Stomach (tissue), 9 donors: ENCODE results near the gene NAV2. TPM values are rescaled to one million over a fixed set of nuclear protein-coding genes. Genes with fewer than 3 reads are reported as not detected.

Experiments used
- DNase-seq, 2 donors: peaks; one replicate each; pipeline versions ENCODE4 v3.0.0 to v3.0.0-alpha.2; 2013 to 2019
- H3K27ac ChIP-seq, 5 donors: fragments of 200-600 bp in 4 of 5; sonication (generic) in 4 of 5; one replicate each; pipeline ENCODE4 v1.5.1; 2013 to 2019; ENCODE audit warnings: mild to moderate bottlenecking in 1 of 5, moderate library complexity in 1 of 5
- H3K27me3 ChIP-seq, 3 donors: fragments of 200-600 bp; sonication (generic); one replicate each; pipeline ENCODE4 v1.5.1; 2017 to 2019; ENCODE audit warnings: mixed run types in 1 of 3
- H3K36me3 ChIP-seq, 4 donors: fragments of 200-600 bp; sonication (generic); 1 replicate in 3 of 4; 2 replicates in 1 of 4; pipeline ENCODE4 v1.5.1; 2016 to 2019
- H3K4me1 ChIP-seq, 4 donors: fragments of 200-600 bp; sonication (generic); one replicate each; pipeline ENCODE4 v1.5.1; 2016 to 2019
- H3K4me3 ChIP-seq, 4 donors: fragments of 200-600 bp; sonication (generic) in 3 of 4; one replicate each; pipeline ENCODE4 v1.5.1; 2016 to 2019; ENCODE audit warnings: mild to moderate bottlenecking in 1 of 4
- H3K9me3 ChIP-seq, 4 donors: fragments of 200-600 bp; sonication (generic); one replicate each; pipeline ENCODE4 v1.5.1; 2016 to 2019
- EP300 ChIP-seq: sonication (generic); formaldehyde crosslinking; IDR thresholded peaks from one replicate; pipeline ENCODE4 v1.6.1; 2017; ENCODE audit warnings: antibody characterized with exemption
- POLR2A ChIP-seq, 4 donors: fragments of 450-650 bp; IDR thresholded peaks; one replicate each; pipeline ENCODE4 v1.6.1; 2016; ENCODE audit warnings: antibody characterized with exemption in 4 of 4, control low read depth in 2 of 4, mild to moderate bottlenecking in 1 of 4, moderate library complexity in 1 of 4
- POLR2AphosphoS5 ChIP-seq, 3 donors: sonication (generic); formaldehyde crosslinking; IDR thresholded peaks; one replicate each; pipeline ENCODE4 v1.6.1; 2016; ENCODE audit warnings: antibody characterized with exemption in 3 of 3
- WGBS, 5 donors: extraction: QIAGEN DNeasy Blood & Tissue Kit in 3 of 5; methylation state at CpG; one replicate each; pipeline versions ENCODE4 v1.1.5 to v1.1.7; 2013 to 2018; 5-methylcytosine and 5-hydroxymethylcytosine counted together
- intact Hi-C: fragments of 100-400 bp; cut with DNase I; formaldehyde crosslinking; loops from one replicate; pipeline ENCODE4 v1.15.1; 2023; ENCODE audit warnings: low total_unique reads
- polyA plus RNA-seq, 3 donors: library from polyadenylated mRNA; stranded (reverse); fragments of 200-250 nt; gene quantifications; one replicate each; pipeline ENCODE4 v1.2.3, GENCODE V29; 2013
- total RNA-seq, 5 donors: library from RNA; depleted of rRNA; stranded (reverse); fragments of >200 nt; gene quantifications; one replicate each; pipeline versions ENCODE4 v1.1.0 to v1.2.3, GENCODE V29; 2014 to 2016
- TF ChIP-seq, protein P1 (sequence below), 7 experiments: fragments of 450-650 bp in 4 of 7; fragments of 200-600 bp in 3 of 7; sonication (generic) in 3 of 7; IDR thresholded peaks; one replicate each; pipeline ENCODE4 v1.5.1; 2016 to 2019; ENCODE audit warnings: antibody characterized with exemption in 7 of 7, control low read depth in 2 of 7, mild to moderate bottlenecking in 1 of 7
- donor health status: healthy with polysubstance abuse.
- donor health status: Bipolar disorder and iron deficiency.
- donor health status: healthy.

Gene NAV2
- total and polyA plus RNA-seq, 8 donors = 1.8 to 92.4 (median 7.9) TPM

DNA sequence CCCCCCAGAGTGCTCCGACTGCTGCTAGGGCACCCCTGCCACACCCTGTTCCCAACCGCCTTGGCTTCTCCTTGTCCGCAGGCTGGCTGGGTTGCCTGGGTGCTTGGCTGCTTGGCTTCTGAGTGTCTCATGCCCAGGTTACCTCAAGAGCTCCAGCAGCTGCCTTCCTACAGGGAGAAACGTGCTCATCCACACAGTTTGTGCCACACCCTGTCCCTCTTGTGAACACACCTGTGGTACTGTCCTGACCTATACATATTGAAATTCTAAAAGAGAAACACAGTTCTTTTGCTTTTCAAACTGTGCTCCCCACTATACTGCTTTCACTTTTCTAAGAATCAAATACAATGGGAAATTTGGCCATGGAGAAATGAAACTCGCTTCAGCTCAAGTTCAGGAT is 256.2 kb downstream of the NAV2 start:
- intact Hi-C loops = no loop called here
- no peaks in the 10 kb centered on the region for H3K27me3 ChIP-seq
- TF ChIP-seq, protein P1, sequence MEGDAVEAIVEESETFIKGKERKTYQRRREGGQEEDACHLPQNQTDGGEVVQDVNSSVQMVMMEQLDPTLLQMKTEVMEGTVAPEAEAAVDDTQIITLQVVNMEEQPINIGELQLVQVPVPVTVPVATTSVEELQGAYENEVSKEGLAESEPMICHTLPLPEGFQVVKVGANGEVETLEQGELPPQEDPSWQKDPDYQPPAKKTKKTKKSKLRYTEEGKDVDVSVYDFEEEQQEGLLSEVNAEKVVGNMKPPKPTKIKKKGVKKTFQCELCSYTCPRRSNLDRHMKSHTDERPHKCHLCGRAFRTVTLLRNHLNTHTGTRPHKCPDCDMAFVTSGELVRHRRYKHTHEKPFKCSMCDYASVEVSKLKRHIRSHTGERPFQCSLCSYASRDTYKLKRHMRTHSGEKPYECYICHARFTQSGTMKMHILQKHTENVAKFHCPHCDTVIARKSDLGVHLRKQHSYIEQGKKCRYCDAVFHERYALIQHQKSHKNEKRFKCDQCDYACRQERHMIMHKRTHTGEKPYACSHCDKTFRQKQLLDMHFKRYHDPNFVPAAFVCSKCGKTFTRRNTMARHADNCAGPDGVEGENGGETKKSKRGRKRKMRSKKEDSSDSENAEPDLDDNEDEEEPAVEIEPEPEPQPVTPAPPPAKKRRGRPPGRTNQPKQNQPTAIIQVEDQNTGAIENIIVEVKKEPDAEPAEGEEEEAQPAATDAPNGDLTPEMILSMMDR (IDR thresholded peaks at IDR 0.05) = no peak
- TF ChIP-seq POLR2A (IDR thresholded peaks at IDR 0.05) = no peak
- H3K36me3 ChIP-seq = peaks cover 0 to 43% (median 15%) of the 10 kb centered on the region in 4 donors
- H3K27ac ChIP-seq = no peak overlapping the region
- H3K4me1 ChIP-seq = no peaks in the 10 kb centered on the region
- 84 to 94% (median 92%) methylated on average over 5 of the region's 5 CpGs for WGBS, 5 donors
- no peak for DNase-seq
- no peak overlapping the region for H3K4me3 ChIP-seq
- H3K9me3 ChIP-seq = no peaks in the 10 kb centered on the region

DNA sequence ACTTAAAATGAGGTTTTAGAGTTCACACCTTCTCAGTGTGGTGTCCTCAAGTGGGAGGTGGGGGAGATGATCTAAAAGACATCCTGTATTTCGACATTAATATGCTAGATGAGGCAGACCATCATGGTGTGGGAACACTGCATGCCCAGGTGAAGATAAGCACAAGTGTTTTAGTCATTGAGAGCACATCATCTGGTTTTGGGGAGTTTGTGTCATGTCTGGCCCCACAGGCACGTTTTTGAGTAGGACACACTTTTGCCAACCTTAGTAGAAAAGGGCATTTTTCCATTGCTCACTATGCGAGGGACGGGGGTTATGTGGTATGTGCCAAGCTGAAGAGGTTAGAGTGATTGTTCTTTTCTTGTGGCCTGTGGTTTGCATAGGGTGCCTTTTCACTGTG is 258.3 kb downstream of the NAV2 start:
- H3K36me3 ChIP-seq = peaks cover 0 to 31% (median 8%) of the 10 kb centered on the region in 4 donors
- 81 to 91% (median 86%) methylated on average over 4 of the region's 4 CpGs for WGBS, 5 donors
- H3K4me3 ChIP-seq = no peak overlapping the region
- intact Hi-C loops = no loop called here
- DNase-seq = no peak
- H3K27me3 ChIP-seq = no peaks in the 10 kb centered on the region
- H3K27ac ChIP-seq = no peak overlapping the region
- no peak for TF ChIP-seq POLR2A (IDR thresholded peaks at IDR 0.05)
- TF ChIP-seq, protein P1 (IDR thresholded peaks at IDR 0.05) = no peak
- no peak for TF ChIP-seq POLR2AphosphoS5 (IDR thresholded peaks at IDR 0.05)
- TF ChIP-seq EP300 = no peak
- no peaks in the 10 kb centered on the region for H3K4me1 ChIP-seq
- H3K9me3 ChIP-seq = no peaks in the 10 kb centered on the region

- TF ChIP-seq POLR2A (IDR thresholded peaks at IDR 0.05) = no peak
- TF ChIP-seq, protein P1 (IDR thresholded peaks at IDR 0.05) = no peak
- no peak for TF ChIP-seq EP300
- no peak for TF ChIP-seq POLR2AphosphoS5 (IDR thresholded peaks at IDR 0.05)
- Histone ChIP-seq H3K27ac (no peak overlapping the region), H3K27me3 (no peaks in the 10 kb centered on the region), H3K4me1 (no peaks in the 10 kb centered on the region), H3K4me3 (no peak overlapping the region), H3K9me3 (no peaks in the 10 kb centered on the region), H3K36me3 (peaks cover 0 to 32% (median 2%) of the 10 kb centered on the region in 4 donors)
- intact Hi-C loops = no loop called here
- no peak for DNase-seq
- WGBS, 5 donors = 38 to 76% (median 40%) methylated on average over 2 of the region's 2 CpGs
Observed at GRCh38 chr11:19972091-19972490, 259.5 kb downstream of the NAV2 start.

DNA sequence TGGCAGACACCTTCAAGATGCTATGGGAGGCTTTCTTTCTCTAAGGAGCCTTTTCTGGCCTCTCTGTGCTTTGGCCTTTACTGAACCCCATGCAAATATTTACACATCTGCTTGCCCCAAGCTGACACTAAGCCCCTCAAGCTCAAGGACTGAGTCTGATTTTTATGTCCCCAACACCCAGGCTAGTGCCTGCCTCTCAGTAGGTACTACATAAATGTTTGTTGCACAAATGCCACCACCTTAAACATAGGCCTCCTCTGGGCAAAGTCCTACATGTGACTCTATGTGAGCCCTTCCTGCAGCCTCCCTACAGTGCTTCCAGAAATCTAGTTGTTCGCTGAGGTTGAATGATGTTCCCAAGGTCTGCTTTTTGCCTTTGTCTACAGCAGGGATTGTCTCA is 260.0 kb downstream of the NAV2 start:
- H3K27ac ChIP-seq = no peak overlapping the region
- peaks cover 0 to 32% (median 2%) of the 10 kb centered on the region in 4 donors for H3K36me3 ChIP-seq
- intact Hi-C loops = no loop called here
- no peaks in the 10 kb centered on the region for H3K9me3 ChIP-seq
- no peaks in the 10 kb centered on the region for H3K4me1 ChIP-seq
- TF ChIP-seq POLR2AphosphoS5 (IDR thresholded peaks at IDR 0.05) = no peak
- TF ChIP-seq POLR2A (IDR thresholded peaks at IDR 0.05) = no peak
- TF ChIP-seq EP300 = no peak
- TF ChIP-seq, protein P1 (IDR thresholded peaks at IDR 0.05) = no peak
- WGBS, 5 donors = 74 to 93% (median 85%) methylated on average over 1 of the region's 1 CpG
- no peak overlapping the region for H3K4me3 ChIP-seq
- no peaks in the 10 kb centered on the region for H3K27me3 ChIP-seq
- DNase-seq = no peak
